Neutrophil (primary cell): ENCODE data around the gene UBE2A.

ENCODE experiments used
- H3K27ac ChIP-seq: fragments of 200-600 bp; sonication (generic); 2 replicates; pipeline ENCODE4 v1.5.1; 2016; ENCODE audit warnings: mild to moderate bottlenecking, moderate library complexity
- H3K27me3 ChIP-seq: fragments of 200-600 bp; sonication (generic); 2 replicates; pipeline ENCODE4 v1.6.0; 2016; ENCODE audit warnings: mild to moderate bottlenecking
- H3K36me3 ChIP-seq: fragments of 200-600 bp; sonication (generic); 2 replicates; pipeline ENCODE4 v1.5.1; 2017
- H3K4me1 ChIP-seq, 2 experiments: fragments of 200-600 bp in 1 of 2; sonication (generic) in 1 of 2; 1 replicate in 1 of 2; 2 replicates in 1 of 2; pipeline versions ENCODE4 v1.5.1 to v1.6.1; 2013 to 2016; ENCODE audit warnings: low read depth in 1 of 2, low read length in 1 of 2, mild to moderate bottlenecking in 1 of 2, moderate library complexity in 1 of 2; ENCODE audit not compliant: control insufficient read depth in 1 of 2, insufficient read depth in 1 of 2
- H3K4me3 ChIP-seq, 2 experiments: fragments of 200-600 bp in 1 of 2; sonication (generic) in 1 of 2; 1 replicate in 1 of 2; 2 replicates in 1 of 2; pipeline ENCODE4 v1.5.1; 2013 to 2016; ENCODE audit warnings: low read depth in 1 of 2, low read length in 1 of 2, mild to moderate bottlenecking in 1 of 2, moderate library complexity in 1 of 2
- H3K9me3 ChIP-seq: fragments of 200-600 bp; sonication (generic); 2 replicates; pipeline ENCODE4 v1.5.1; 2016
- CTCF ChIP-seq: fragments of 200-600 bp; sonication (generic); IDR thresholded peaks from 2 replicates; pipeline ENCODE4 v1.5.1; 2016; ENCODE audit warnings: antibody characterized with exemption

Gene UBE2A

GRCh38 chrX:119625843-119626242, 51.5 kb downstream of the UBE2A start:
- TF ChIP-seq CTCF = no peak
- H3K9me3 ChIP-seq = no peaks in the 10 kb centered on the region
- no peaks in the 10 kb centered on the region for H3K27me3 ChIP-seq
- peaks cover 12% of the 10 kb centered on the region for H3K36me3 ChIP-seq
- H3K27ac ChIP-seq = peak overlapping the region; percentile 61
- H3K4me3 ChIP-seq = no peak overlapping the region
- H3K4me1 ChIP-seq = peaks cover 8 to 15% of the 10 kb centered on the region in 2 experiments
